ENCODE results near the gene CARTPT.

Gene CARTPT

GRCh38 chr5:71767661-71768060 lies 48.6 kb downstream of the CARTPT start:
- Histone ChIP-seq H3K9me2 (ENCODE audit: low read depth, low read length) (no peaks in the 10 kb centered on the region), H3K4me3 (ENCODE audit: low read depth, low read length, poor library complexity, severe bottlenecking) (no peak overlapping the region), H3K36me3 (ENCODE audit: insufficient read depth, low read length) (no peaks in the 10 kb centered on the region), H3K4me2 (ENCODE audit: low read length) (no peak overlapping the region), H3K9ac (ENCODE audit: low read length) (no peak overlapping the region), H3F3A (ENCODE audit: insufficient read depth, low read length) (no peaks in the 10 kb centered on the region), H4K20me1 (ENCODE audit: insufficient read depth, low read length) (no peaks in the 10 kb centered on the region), H3K9me3 (ENCODE audit: low read length) (no peaks in the 10 kb centered on the region), H3K27ac (ENCODE audit: low read depth, low read length, poor library complexity, severe bottlenecking) (no peak overlapping the region), H3K79me2 (ENCODE audit: insufficient read depth, low read length) (no peaks in the 10 kb centered on the region), H3K4me1 (ENCODE audit: insufficient read depth, low read length, severe bottlenecking) (no peaks in the 10 kb centered on the region), H2AFZ (ENCODE audit: low read length) (no peak overlapping the region), H3K27me3 (ENCODE audit: insufficient read depth, low read length) (no peaks in the 10 kb centered on the region)
- TF ChIP-seq CTCF (IDR thresholded peaks at IDR 0.05; ENCODE audit: low read length) (no peak), EZH2 (IDR thresholded peaks at IDR 0.05; ENCODE audit: borderline replicate concordance, low read length) (no peak)

GRCh38 chr5:71769287-71769686 lies 50.2 kb downstream of the CARTPT start:
- no peaks in the 10 kb centered on the region for H3K27me3 ChIP-seq (ENCODE audit: insufficient read depth, low read length)
- H2AFZ ChIP-seq (ENCODE audit: low read length): no peak overlapping the region
- no peaks in the 10 kb centered on the region for H3K9me3 ChIP-seq (ENCODE audit: low read length)
- H3K9me2 ChIP-seq (ENCODE audit: low read depth, low read length): no peaks in the 10 kb centered on the region
- no peak for TF ChIP-seq EZH2 (IDR thresholded peaks at IDR 0.05; ENCODE audit: borderline replicate concordance, low read length)
- TF ChIP-seq CTCF (IDR thresholded peaks at IDR 0.05; ENCODE audit: low read length): no peak
- no peak overlapping the region for H3K9ac ChIP-seq (ENCODE audit: low read length)
- no peaks in the 10 kb centered on the region for H3F3A ChIP-seq (ENCODE audit: insufficient read depth, low read length)
- no peaks in the 10 kb centered on the region for H3K4me1 ChIP-seq (ENCODE audit: insufficient read depth, low read length, severe bottlenecking)
- H3K4me2 ChIP-seq (ENCODE audit: low read length): no peak overlapping the region
- no peak overlapping the region for H3K4me3 ChIP-seq (ENCODE audit: low read depth, low read length, poor library complexity, severe bottlenecking)
- H3K79me2 ChIP-seq (ENCODE audit: insufficient read depth, low read length): no peaks in the 10 kb centered on the region
- no peaks in the 10 kb centered on the region for H4K20me1 ChIP-seq (ENCODE audit: insufficient read depth, low read length)
- no peak overlapping the region for H3K27ac ChIP-seq (ENCODE audit: low read depth, low read length, poor library complexity, severe bottlenecking)
- H3K36me3 ChIP-seq (ENCODE audit: insufficient read depth, low read length): no peaks in the 10 kb centered on the region

- no peaks in the 10 kb centered on the region for H3F3A ChIP-seq (ENCODE audit: insufficient read depth, low read length)
- no peaks in the 10 kb centered on the region for H4K20me1 ChIP-seq (ENCODE audit: insufficient read depth, low read length)
- H3K27ac ChIP-seq (ENCODE audit: low read depth, low read length, poor library complexity, severe bottlenecking): no peak overlapping the region
- H3K9me2 ChIP-seq (ENCODE audit: low read depth, low read length): no peaks in the 10 kb centered on the region
- no peaks in the 10 kb centered on the region for H3K36me3 ChIP-seq (ENCODE audit: insufficient read depth, low read length)
- no peaks in the 10 kb centered on the region for H3K4me1 ChIP-seq (ENCODE audit: insufficient read depth, low read length, severe bottlenecking)
- H3K79me2 ChIP-seq (ENCODE audit: insufficient read depth, low read length): no peaks in the 10 kb centered on the region
- H2AFZ ChIP-seq (ENCODE audit: low read length): no peak overlapping the region
- no peak overlapping the region for H3K4me2 ChIP-seq (ENCODE audit: low read length)
- H3K27me3 ChIP-seq (ENCODE audit: insufficient read depth, low read length): no peaks in the 10 kb centered on the region
- TF ChIP-seq CTCF (IDR thresholded peaks at IDR 0.05; ENCODE audit: low read length) (no peak), EZH2 (IDR thresholded peaks at IDR 0.05; ENCODE audit: borderline replicate concordance, low read length) (no peak)
- H3K4me3 ChIP-seq (ENCODE audit: low read depth, low read length, poor library complexity, severe bottlenecking): no peak overlapping the region
- H3K9me3 ChIP-seq (ENCODE audit: low read length): no peaks in the 10 kb centered on the region
- H3K9ac ChIP-seq (ENCODE audit: low read length): no peak overlapping the region
Measured at GRCh38 chr5:71770381-71770780, 51.3 kb downstream of the CARTPT start.
